Glomerular visceral epithelial cell (primary cell): Measurements from ENCODE around the gene PARD6G.

Experiments
- DNase-seq: peaks from one replicate; pipeline ENCODE4 v3.0.0-alpha.2; 2016; ENCODE audit errors: extremely low spot score

PARD6G gene

GRCh38 chr18:80147037-80147417 is 100.3 kb downstream of the PARD6G start:
- DNase-seq: peak; percentile 6

GRCh38 chr18:80145196-80145804 is 102.0 kb downstream of the PARD6G start:
- no peak for DNase-seq

GRCh38 chr18:80143881-80144280 is 103.4 kb downstream of the PARD6G start:
- DNase-seq: no peak

- no peak for DNase-seq
Measured at GRCh38 chr18:80140455-80140985, 106.8 kb downstream of the PARD6G start.

GRCh38 chr18:80137976-80138375 is 109.3 kb downstream of the PARD6G start:
- no peak for DNase-seq

GRCh38 chr18:80137137-80137536 is 110.2 kb downstream of the PARD6G start:
- DNase-seq: no peak

- DNase-seq: no peak
Measured at GRCh38 chr18:80136679-80137078, 110.6 kb downstream of the PARD6G start.

GRCh38 chr18:80135136-80135535 is 112.2 kb downstream of the PARD6G start:
- DNase-seq: no peak

GRCh38 chr18:80133124-80133523 is 114.2 kb downstream of the PARD6G start:
- no peak for DNase-seq

GRCh38 chr18:80132180-80132812 is 115.0 kb downstream of the PARD6G start:
- no peak for DNase-seq

GRCh38 chr18:80130555-80130954 is 116.8 kb downstream of the PARD6G start:
- DNase-seq: no peak

- no peak for DNase-seq
Measured at GRCh38 chr18:80129672-80130367, 117.5 kb downstream of the PARD6G start.

GRCh38 chr18:80127635-80128034 is 119.7 kb downstream of the PARD6G start:
- no peak for DNase-seq

GRCh38 chr18:80126797-80127196 is 120.5 kb downstream of the PARD6G start:
- DNase-seq: no peak

GRCh38 chr18:80124131-80124530 is 123.2 kb downstream of the PARD6G start:
- DNase-seq: no peak

- DNase-seq: no peak
Measured at GRCh38 chr18:80120932-80121331, 126.4 kb downstream of the PARD6G start.

GRCh38 chr18:80119111-80119510 is 128.2 kb downstream of the PARD6G start:
- DNase-seq: no peak

- DNase-seq: no peak
Measured at GRCh38 chr18:80115035-80115434, 132.3 kb downstream of the PARD6G start.

- DNase-seq: no peak
Measured at GRCh38 chr18:80112624-80113248, 134.6 kb downstream of the PARD6G start.

GRCh38 chr18:80109676-80110078 is 137.6 kb downstream of the PARD6G start:
- DNase-seq: peak; percentile 56

- peak; percentile 95 for DNase-seq
Measured at GRCh38 chr18:80108739-80109675, 138.3 kb downstream of the PARD6G start, which contains the start of gene ADNP2. ADNP2 (plus strand) TSS chr18:80109262; CDS start chr18:80117543, 8,281 bp downstream.
